ENCODE data around the gene EMILIN3.
A peak's percentile ranks its signal among the peaks of the same experiment; 100 is the strongest.

EMILIN3 gene

GRCh38 chr20:41347523-41348429 lies 18.8 kb downstream of the EMILIN3 start:
- DNase-seq (ENCODE audit: low read depth, low spot score) = no peak

GRCh38 chr20:41345729-41346067 lies 20.9 kb downstream of the EMILIN3 start:
- DNase-seq (ENCODE audit: low read depth, low spot score) = no peak

- no peak for DNase-seq (ENCODE audit: low read depth, low spot score)
These were observed 21.5 kb downstream of the EMILIN3 start for GRCh38 chr20:41344938-41345728.

- no peak for DNase-seq (ENCODE audit: low read depth, low spot score)
These were observed 22.1 kb downstream of the EMILIN3 start for GRCh38 chr20:41344477-41344876.

DNA sequence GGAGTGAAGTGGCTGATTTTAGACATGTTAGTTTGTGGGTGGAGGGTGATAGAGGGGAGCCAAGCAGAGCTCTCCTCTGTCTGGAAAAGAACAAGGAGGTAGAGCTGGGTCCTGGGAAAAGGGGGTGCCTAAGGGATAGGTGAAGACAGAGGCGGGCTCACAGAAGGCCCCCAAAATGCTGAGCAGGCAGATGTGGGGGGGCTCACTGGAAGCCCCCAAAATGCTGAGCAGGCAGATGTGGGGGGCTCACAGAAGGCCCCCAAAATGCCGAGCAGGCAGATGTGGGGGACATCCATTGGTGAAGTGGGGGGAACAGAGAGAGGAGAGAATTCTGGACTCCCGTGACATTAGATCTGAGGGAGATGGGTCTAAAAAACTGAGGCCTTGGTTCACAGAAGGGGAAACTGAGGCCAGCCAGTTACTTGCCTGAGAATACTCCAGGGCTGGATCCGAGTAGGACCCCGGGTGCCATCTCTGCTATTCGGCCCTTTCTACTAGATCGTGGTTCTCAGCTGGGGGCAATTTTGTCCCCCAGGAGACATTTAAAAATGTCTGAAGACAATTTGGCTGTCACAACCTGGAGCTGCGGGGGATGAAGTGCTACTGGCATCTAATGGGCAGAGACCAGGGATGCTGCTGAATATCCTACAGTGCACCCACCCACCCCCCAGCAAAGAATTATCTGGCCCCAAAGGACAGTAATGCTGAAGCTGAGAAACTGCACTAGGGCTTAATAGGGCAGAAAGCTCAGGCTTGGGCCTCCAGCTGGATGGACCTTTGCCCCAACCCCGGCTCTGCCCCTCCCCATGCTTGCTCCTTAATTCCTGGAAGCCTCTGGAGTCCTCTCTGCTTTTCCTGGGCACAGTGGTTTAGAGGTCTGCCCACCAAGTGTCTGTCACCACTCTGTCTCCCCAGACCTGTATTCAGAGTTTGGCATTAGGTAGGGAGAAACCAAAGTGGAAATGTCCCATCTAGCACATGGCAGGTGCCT lies 23.8 kb downstream of the EMILIN3 start:
- no peak for DNase-seq (ENCODE audit: low read depth, low spot score)

DNA sequence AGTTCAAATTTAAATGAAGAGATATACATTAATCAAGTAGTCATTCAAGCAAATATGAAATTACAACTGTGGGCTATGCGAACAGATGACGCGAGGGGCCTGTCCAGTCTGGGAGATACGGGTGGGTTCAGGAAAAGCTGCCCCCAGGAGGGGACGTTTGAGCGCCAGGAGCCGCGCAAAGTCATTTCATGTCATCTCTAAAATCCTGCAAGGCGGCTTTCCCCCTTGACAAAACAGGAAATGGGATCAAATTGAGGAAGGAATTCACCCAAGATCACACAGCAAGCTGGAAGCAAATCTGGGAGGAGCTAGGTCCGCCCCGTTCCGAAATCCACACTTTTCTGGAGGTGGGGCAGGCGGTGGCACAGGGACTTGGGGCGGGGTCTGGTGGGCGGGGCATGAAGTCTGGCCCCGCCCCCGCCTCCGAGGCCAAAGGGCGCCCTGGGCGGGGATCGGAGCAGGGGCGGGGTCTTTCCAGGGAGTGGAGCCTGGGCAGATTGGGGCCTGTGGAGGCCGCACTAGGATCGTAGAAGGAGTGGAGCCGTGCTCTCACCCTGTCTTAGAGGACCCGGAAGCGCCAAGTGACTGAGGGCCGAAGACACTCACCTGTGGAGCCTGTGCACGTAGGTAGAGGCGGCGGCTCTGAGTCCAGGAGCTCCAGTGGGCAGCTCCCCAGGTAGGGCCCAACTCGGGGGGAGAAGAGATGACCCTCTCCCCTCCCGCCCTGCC lies 26.1 kb downstream of the EMILIN3 start, which contains the start of gene LPIN3:
TSS of gene LPIN3 (plus strand) at position 495 of the 729 bp plus-strand sequence. CDS start 4,983 bp downstream, outside the sequence.
- peak; percentile 46 for DNase-seq (ENCODE audit: low read depth, low spot score)

DNA sequence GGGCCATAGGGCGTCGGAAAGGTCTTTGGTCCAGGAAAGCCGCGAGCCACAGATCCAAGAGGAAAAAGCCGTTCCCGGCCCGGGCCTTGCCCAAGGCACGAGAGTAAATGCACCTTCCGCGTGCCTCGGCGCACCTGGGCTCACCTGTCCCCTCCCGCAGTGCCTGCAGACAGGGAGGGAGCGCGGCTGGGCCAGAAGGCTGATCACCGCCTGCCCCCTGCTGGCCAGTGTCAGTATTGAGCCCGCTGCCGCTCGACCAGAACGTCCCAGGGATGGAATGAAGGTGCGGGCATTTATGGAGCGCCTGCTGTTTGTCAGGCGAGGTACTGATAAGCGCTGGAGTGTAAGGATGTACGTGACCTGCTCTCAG lies 26.7 kb downstream of the EMILIN3 start:
- DNase-seq (ENCODE audit: low read depth, low spot score) = no peak

GRCh38 chr20:41336711-41337492 lies 29.7 kb downstream of the EMILIN3 start:
- DNase-seq (ENCODE audit: low read depth, low spot score) = no peak

DNA sequence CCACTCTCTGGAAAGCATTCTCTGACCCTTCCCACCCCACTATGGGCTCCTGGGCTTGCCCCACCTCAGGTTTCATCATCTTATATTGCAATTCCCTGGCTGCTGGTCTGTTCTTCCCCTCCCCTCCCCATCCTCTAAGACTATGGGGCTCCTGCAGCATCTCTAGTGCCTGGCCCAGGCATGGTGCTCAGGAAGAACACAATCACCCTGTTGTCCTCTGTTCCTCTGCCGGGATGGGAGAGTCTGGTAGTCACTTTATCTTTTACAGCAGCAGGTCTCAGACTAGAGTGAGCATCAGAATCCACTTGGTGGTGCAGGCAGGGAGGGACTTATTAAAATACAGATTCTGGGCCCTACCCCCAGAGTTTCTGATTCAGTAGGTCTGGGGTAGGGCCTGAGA lies 31.0 kb downstream of the EMILIN3 start:
- DNase-seq (ENCODE audit: low read depth, low spot score) = no peak

- DNase-seq (ENCODE audit: low read depth, low spot score) = no peak
These were observed 31.9 kb downstream of the EMILIN3 start for GRCh38 chr20:41334443-41335421.

GRCh38 chr20:41334036-41334435 lies 32.6 kb downstream of the EMILIN3 start:
- no peak for DNase-seq (ENCODE audit: low read depth, low spot score)

DNA sequence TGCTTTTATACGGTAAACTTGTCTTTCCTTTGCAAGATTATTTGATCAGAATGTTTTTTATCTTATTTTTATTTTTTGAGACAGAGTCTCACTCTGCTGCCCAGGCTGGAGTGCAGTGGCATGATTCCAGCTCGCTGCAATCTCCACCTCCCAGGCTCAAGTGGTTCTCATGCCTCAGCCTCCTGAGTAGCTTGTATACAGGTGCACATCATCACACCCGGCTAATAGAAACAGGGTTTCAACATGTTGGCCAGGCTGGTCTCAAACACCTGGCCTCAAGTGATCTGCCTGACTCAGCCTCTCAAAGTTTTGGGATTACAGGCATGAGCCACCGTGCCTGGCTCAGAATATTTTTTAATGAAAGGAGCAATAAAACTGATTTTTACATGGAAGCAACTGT lies 34.9 kb downstream of the EMILIN3 start:
- no peak for DNase-seq (ENCODE audit: low read depth, low spot score)

DNA sequence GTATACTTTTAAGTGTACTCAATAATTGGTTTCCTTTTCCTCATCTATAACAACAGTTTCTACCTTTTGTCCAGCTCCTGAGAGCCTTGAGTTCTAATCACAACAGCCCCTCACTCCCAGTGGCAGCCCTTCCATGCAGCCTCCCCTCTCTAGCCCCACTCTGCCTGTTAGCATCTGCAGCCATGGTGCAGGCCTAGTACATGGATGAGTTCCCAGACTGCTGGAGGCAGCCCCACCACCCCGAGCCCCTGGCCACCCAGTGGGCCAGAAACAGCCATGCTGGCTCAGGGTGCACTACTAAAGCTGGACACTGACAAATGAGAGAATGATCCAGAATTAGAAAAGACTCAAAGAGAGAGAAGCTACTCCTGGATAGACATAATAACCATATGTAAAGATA lies 35.7 kb downstream of the EMILIN3 start:
- no peak for DNase-seq (ENCODE audit: low read depth, low spot score)

GRCh38 chr20:41330343-41330720 lies 36.3 kb downstream of the EMILIN3 start:
- no peak for DNase-seq (ENCODE audit: low read depth, low spot score)

GRCh38 chr20:41329435-41330342 lies 36.9 kb downstream of the EMILIN3 start:
- DNase-seq (ENCODE audit: low read depth, low spot score) = peak; percentile 55

DNA sequence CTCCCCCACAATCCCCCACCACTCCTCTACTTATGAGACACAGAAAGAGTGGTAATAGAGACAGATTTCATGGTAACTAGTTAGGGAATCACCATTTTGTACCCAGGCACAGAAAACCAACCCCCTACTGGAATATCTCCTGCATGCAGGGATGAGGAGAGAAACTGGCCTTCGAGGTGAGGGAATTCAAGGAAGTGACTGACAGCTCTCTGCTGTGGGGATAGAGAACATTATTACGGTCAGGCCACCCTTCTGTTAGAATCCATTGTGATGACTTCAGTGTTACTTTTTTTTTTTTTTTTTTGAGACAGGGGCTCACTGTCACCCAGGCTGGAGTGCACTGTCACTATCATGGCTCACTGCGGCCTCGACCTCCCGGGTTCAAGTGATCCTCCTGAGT lies 39.4 kb downstream of the EMILIN3 start:
- no peak for DNase-seq (ENCODE audit: low read depth, low spot score)

DNA sequence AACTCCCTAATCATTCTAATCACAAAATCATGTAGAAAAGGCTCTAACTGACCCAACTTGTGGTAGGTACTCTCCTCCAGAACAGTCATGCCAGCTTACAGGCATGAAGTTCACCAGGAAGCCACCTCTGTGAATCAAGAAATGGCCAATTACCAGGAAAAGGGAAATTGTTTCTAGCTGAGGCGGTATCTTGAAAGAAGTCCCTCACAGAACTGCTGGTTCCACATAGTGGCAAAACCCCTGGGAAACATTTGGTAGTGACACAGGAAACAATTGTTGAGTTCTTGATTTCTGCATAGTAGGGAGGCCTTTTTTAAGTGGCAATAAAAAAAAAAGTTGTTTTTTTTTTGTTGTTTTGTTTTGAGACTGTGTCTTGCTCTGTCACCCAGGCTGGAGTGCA lies 45.6 kb downstream of the EMILIN3 start:
- no peak for DNase-seq (ENCODE audit: low read depth, low spot score)

GRCh38 chr20:41320441-41320840 lies 46.2 kb downstream of the EMILIN3 start:
- no peak for DNase-seq (ENCODE audit: low read depth, low spot score)
